ENCODE results near the gene ODF4. TPM values are rescaled to one million over a fixed set of nuclear protein-coding genes. Genes with fewer than 3 reads are reported as not detected.

ODF4 gene
- total and polyA plus RNA-seq, 10 of the 15 experiments (the other 5 are each of a cell fraction or from before 2014, with no cell fraction given): not detected

- ChIA-PET CTCF (interaction anchor here (0.9 kb wide), 1 partner anchor 250 kb away, joined by 4 read pairs; no protein-coding TSS in a partner anchor), RAD21 (ENCODE audit: unreplicated experiment) (no interaction called here), POLR2A (no interaction called here), SMC1A (ENCODE audit: uncharacterized antibody, unreplicated experiment) (interaction anchor here (1.2 kb wide), 1 partner anchor 33 kb away, joined by 3 read pairs; no protein-coding TSS in a partner anchor)
- FAIRE-seq (no peak), DNase-seq (ENCODE audit: low read depth, low spot score) (no peak), ATAC-seq (no peak; the same call in 2 of the 3 replicates)
- intact Hi-C loops (cut with micrococcal nuclease; ENCODE audit: unreplicated experiment) (no loop called here), in situ Hi-C loops (cut with MboI) (no loop called here)
- Histone ChIP-seq H3K27ac (ENCODE audit: control insufficient read depth, insufficient read depth) (no peak overlapping the region), H3K36me3 (ENCODE audit: control insufficient read depth in 2 of 2, insufficient read depth in 2 of 2, low read length in 1 of 2) (no peaks in the 10 kb centered on the region), H3K9ac (ENCODE audit: control insufficient read depth, insufficient read depth, low read length) (no peak overlapping the region), H3K27me3 (replicated peaks in 1 of 2; ENCODE audit: control insufficient read depth in 2 of 2, insufficient read depth in 2 of 2, low read length in 1 of 2) (no peaks in the 10 kb centered on the region; a peak in 1 of 4 replicates), H3K4me1 (ENCODE audit: control insufficient read depth, insufficient read depth, low read length) (no peaks in the 10 kb centered on the region), H3K4me2 (ENCODE audit: control insufficient read depth, insufficient read depth) (no peak overlapping the region), H3K79me2 (ENCODE audit: control insufficient read depth, insufficient read depth, low read length) (no peaks in the 10 kb centered on the region), H3K4me3 (no peak overlapping the region), H4K20me1 (ENCODE audit: control insufficient read depth, insufficient read depth) (no peaks in the 10 kb centered on the region), H2AFZ (ENCODE audit: control insufficient read depth, low read depth, low read length) (no peak overlapping the region), H3K9me3 (replicated peaks; ENCODE audit: control insufficient read depth, insufficient read depth, low read length) (no peaks in the 10 kb centered on the region)
- no peak for TF ChIP-seq NR2C2 (IDR thresholded peaks at IDR 0.05; ENCODE audit: borderline replicate concordance, control insufficient read depth, insufficient read length, low read depth)
- TF ChIP-seq CBFB (IDR thresholded peaks at IDR 0.05; ENCODE audit: low read depth): no peak
- no peak for TF ChIP-seq IKZF1 (conservative IDR thresholded peaks at IDR 0.05)
- no peak for TF ChIP-seq LARP7 (IDR thresholded peaks at IDR 0.05)
- TF ChIP-seq ZNF207 (IDR thresholded peaks at IDR 0.05; ENCODE audit: borderline replicate concordance): no peak
- TF ChIP-seq IKZF2 (IDR thresholded peaks at IDR 0.05): no peak
- no peak for TF ChIP-seq JUND (IDR thresholded peaks at IDR 0.05; ENCODE audit: low read depth, low read length)
- no peak for TF ChIP-seq ZNF622 (IDR thresholded peaks at IDR 0.05)
- no peak for TF ChIP-seq FOXK2 (IDR thresholded peaks at IDR 0.05)
- TF ChIP-seq TAF1 (IDR thresholded peaks at IDR 0.05; ENCODE audit: borderline replicate concordance, low read depth, low read length): no peak
- no peak for TF ChIP-seq HDAC6 (IDR thresholded peaks at IDR 0.05; ENCODE audit: unreplicated experiment)
- TF ChIP-seq STAT1 (conservative IDR thresholded peaks at IDR 0.05): no peak
- no peak for TF ChIP-seq BHLHE40 (IDR thresholded peaks at IDR 0.05; ENCODE audit: borderline replicate concordance in 1 of 2, low read depth in 2 of 2, low read length in 1 of 2)
- TF ChIP-seq SIN3A (IDR thresholded peaks at IDR 0.05; ENCODE audit: low read depth, low read length): no peak
- no peak for TF ChIP-seq CHD4 (IDR thresholded peaks at IDR 0.05)
- no peak for TF ChIP-seq BRCA1 (IDR thresholded peaks at IDR 0.05; ENCODE audit: low read depth, low read length)
- TF ChIP-seq BACH1 (IDR thresholded peaks at IDR 0.05; ENCODE audit: borderline replicate concordance): no peak
- TF ChIP-seq ATF2 (IDR thresholded peaks at IDR 0.05; ENCODE audit: low read length): no peak
- TF ChIP-seq BCLAF1 (IDR thresholded peaks at IDR 0.05): no peak
- TF ChIP-seq SPI1 (IDR thresholded peaks at IDR 0.05; ENCODE audit: borderline replicate concordance, insufficient read depth, low read depth, low read length): no peak
- WGBS (ENCODE audit: insufficient coverage, insufficient replicate concordance, low lambda C conversion rate, missing lambda C conversion rate): 77% methylated on average over 5 of the region's 5 CpGs
- BruUV-seq (replicated peaks): no TSS peak
Measured at GRCh38 chr17:8338753-8339140, 893 bp upstream of the ODF4 start.
